Breast epithelium (tissue), 3 donors: Measurements from ENCODE around the gene BUB1B.

Experiments used
- CTCF ChIP-seq, 3 donors: fragments of 450-650 bp; IDR thresholded peaks; one replicate each; pipeline ENCODE4 v1.5.1; 2016 to 2017; ENCODE audit warnings: antibody characterized with exemption in 3 of 3, mild to moderate bottlenecking in 3 of 3, moderate library complexity in 3 of 3
- POLR2A ChIP-seq: fragments of 450-650 bp; IDR thresholded peaks from one replicate; pipeline ENCODE4 v1.6.1; 2016; ENCODE audit warnings: antibody characterized with exemption, mild to moderate bottlenecking, moderate library complexity
- POLR2AphosphoS5 ChIP-seq, 3 donors: sonication (generic); formaldehyde crosslinking; IDR thresholded peaks; one replicate each; pipeline ENCODE4 v1.6.1; 2017; ENCODE audit warnings: antibody characterized with exemption in 3 of 3

GRCh38 chr15:40163657-40164416 is 3.0 kb downstream of the BUB1B start:
- TF ChIP-seq CTCF (IDR thresholded peaks at IDR 0.05) (no peak), POLR2AphosphoS5 (IDR thresholded peaks at IDR 0.05) (no peak), POLR2A (no peak)
